H1 (cell line): ENCODE data around the gene UPF1. TPM values are rescaled to one million over a fixed set of nuclear protein-coding genes. Genes with fewer than 3 reads are reported as not detected.

Experiments used
- CTCF ChIA-PET: fragments of 300-600 bp; sonication (Branson Sonifier 250); formaldehyde crosslinking; loops from one replicate; lab custom pipeline; 2021; ENCODE audit not compliant: partially characterized antibody; lab: Charles Lee
- POLR2A ChIA-PET: fragments of 300-600 bp; sonication (Branson Sonifier 250); formaldehyde crosslinking; loops from one replicate; lab custom pipeline; 2021; ENCODE audit warnings: inconsistent platforms; ENCODE audit not compliant: partially characterized antibody; lab: Charles Lee
- DNase-seq, 2 experiments: peaks; one replicate each; pipeline versions ENCODE4 v3.0.0 to v3.0.0-alpha.2; 2010 to 2022; ENCODE audit warnings: low spot score in 2 of 2, low read depth in 1 of 2, mixed read lengths in 1 of 2
- FAIRE-seq: peaks from 2 replicates; lab custom pipeline; 2011; peaks lifted over from hg19 to GRCh38; lab: Jason Lieb, UNC
- H2AFZ ChIP-seq: 2 replicates; pipeline ENCODE4 v1.8.1; 2012; ENCODE audit warnings: low read length, inconsistent platforms
- H2AK5ac ChIP-seq: 2 replicates; pipeline ENCODE4 v1.6.1; 2013; ENCODE audit warnings: low read depth, low read length
- H2BK120ac ChIP-seq: replicated peaks from 2 replicates; pipeline ENCODE3; 2013; ENCODE audit warnings: low read depth, low read length, inconsistent platforms
- H2BK12ac ChIP-seq: 2 replicates; pipeline ENCODE4 v1.6.1; 2013; ENCODE audit warnings: low read depth, low read length
- H2BK15ac ChIP-seq: 2 replicates; pipeline ENCODE4 v1.6.1; 2013; ENCODE audit warnings: low read length
- H2BK20ac ChIP-seq: 2 replicates; pipeline ENCODE4 v1.6.1; 2013; ENCODE audit warnings: low read length
- H2BK5ac ChIP-seq: 2 replicates; pipeline ENCODE4 v1.6.1; 2013; ENCODE audit warnings: low read depth, low read length
- H3K14ac ChIP-seq: 2 replicates; pipeline ENCODE4 v1.6.1; 2013; ENCODE audit warnings: inconsistent platforms; ENCODE audit not compliant: insufficient read length
- H3K18ac ChIP-seq: 2 replicates; pipeline ENCODE4 v1.6.1; 2013; ENCODE audit warnings: low read length; ENCODE audit errors: extremely low read depth
- H3K23ac ChIP-seq: 2 replicates; pipeline ENCODE4 v1.6.1; 2013; ENCODE audit warnings: inconsistent platforms; ENCODE audit not compliant: insufficient read length
- H3K23me2 ChIP-seq: 2 replicates; pipeline ENCODE4 v1.6.1; 2013; ENCODE audit warnings: low read depth, low read length
- H3K27ac ChIP-seq: 2 replicates; pipeline ENCODE4 v1.6.1; 2011; ENCODE audit warnings: low read depth, low read length, inconsistent platforms
- H3K27me3 ChIP-seq, 4 experiments: replicated peaks in 1 of 4; 1 replicate in 1 of 4; 2 replicates in 3 of 4; pipeline versions ENCODE4 v1.6.1 to v1.8.1; 2011 to 2013; ENCODE audit warnings: low read length in 3 of 4, mild to moderate bottlenecking in 3 of 4, inconsistent platforms in 2 of 4, mixed read lengths in 2 of 4, moderate library complexity in 1 of 4; ENCODE audit not compliant: control insufficient read depth in 3 of 4, insufficient read depth in 3 of 4; ENCODE audit errors: extremely low read depth in 1 of 4
- H3K36me3 ChIP-seq, 4 experiments: 2 replicates each; pipeline versions ENCODE4 v1.6.1 to v1.8.1; 2011 to 2013; ENCODE audit warnings: mild to moderate bottlenecking in 4 of 4, low read length in 3 of 4, moderate library complexity in 2 of 4, control low read depth in 1 of 4, inconsistent platforms in 1 of 4; ENCODE audit not compliant: insufficient read depth in 4 of 4, control insufficient read depth in 2 of 4
- H3K4ac ChIP-seq: replicated peaks from 2 replicates; pipeline ENCODE3; 2013; ENCODE audit warnings: low read length, low read depth, mixed read lengths, inconsistent platforms; ENCODE audit not compliant: insufficient read length
- H3K4me1 ChIP-seq, 4 experiments: replicated peaks in 1 of 4; 1 replicate in 1 of 4; 2 replicates in 3 of 4; pipeline versions ENCODE4 v1.6.1 to v1.8.1; 2011 to 2013; ENCODE audit warnings: low read length in 3 of 4, inconsistent platforms in 2 of 4, mixed read lengths in 1 of 4; ENCODE audit not compliant: insufficient read depth in 4 of 4, control insufficient read depth in 3 of 4
- H3K4me2 ChIP-seq, 2 experiments: 2 replicates each; pipeline versions ENCODE4 v1.6.1 to v1.8.1; 2011 to 2013; ENCODE audit warnings: low read depth in 2 of 2, low read length in 2 of 2, control low read depth in 1 of 2, inconsistent platforms in 1 of 2, mild to moderate bottlenecking in 1 of 2; ENCODE audit not compliant: insufficient read depth in 1 of 2
- H3K4me3 ChIP-seq, 4 experiments: fragments of 200-600, 300-600 bp in 1 of 4; sonication (generic), shearing (Covaris generic), sonication (Bioruptor Twin) in 1 of 4; 2 replicates each; pipeline versions ENCODE4 v1.5.1 to v1.8.1; 2011 to 2016; ENCODE audit warnings: low read length in 4 of 4, low read depth in 3 of 4, control low read depth in 2 of 4, inconsistent platforms in 2 of 4, mild to moderate bottlenecking in 2 of 4, mixed read lengths in 1 of 4, moderate library complexity in 1 of 4; ENCODE audit not compliant: insufficient read depth in 2 of 4; ENCODE audit errors: extremely low read depth in 1 of 4
- H3K56ac ChIP-seq: replicated peaks from 2 replicates; pipeline ENCODE3; 2013; ENCODE audit warnings: low read depth, mild to moderate bottlenecking, mixed read lengths, low read length, inconsistent platforms; ENCODE audit not compliant: insufficient read length
- H3K79me1 ChIP-seq: 2 replicates; pipeline ENCODE4 v1.6.1; 2013; ENCODE audit warnings: low read depth, low read length, control low read depth
- H3K79me2 ChIP-seq, 2 experiments: 2 replicates each; pipeline versions ENCODE4 v1.6.1 to v1.8.1; 2012 to 2013; ENCODE audit warnings: low read length in 2 of 2, mild to moderate bottlenecking in 2 of 2, inconsistent platforms in 1 of 2; ENCODE audit not compliant: insufficient read depth in 2 of 2, control insufficient read depth in 1 of 2
- H3K9ac ChIP-seq, 4 experiments: replicated peaks in 1 of 4; 1 replicate in 1 of 4; 2 replicates in 3 of 4; pipeline versions ENCODE4 v1.6.1 to v1.8.1; 2011 to 2013; ENCODE audit warnings: low read depth in 3 of 4, low read length in 3 of 4, control low read depth in 2 of 4, mild to moderate bottlenecking in 2 of 4, moderate library complexity in 2 of 4, inconsistent platforms in 1 of 4; ENCODE audit errors: extremely low read depth in 1 of 4
- H3K9me3 ChIP-seq, 2 experiments: 2 replicates each; pipeline versions ENCODE4 v1.6.1 to v1.8.1; 2012 to 2013; ENCODE audit warnings: mild to moderate bottlenecking in 2 of 2, moderate library complexity in 2 of 2, control low read depth in 1 of 2, inconsistent platforms in 1 of 2, low read depth in 1 of 2, low read length in 1 of 2, mixed read lengths in 1 of 2; ENCODE audit not compliant: insufficient read depth in 2 of 2
- H4K20me1 ChIP-seq, 2 experiments: replicated peaks in 1 of 2; 2 replicates each; pipeline versions ENCODE3 to v1.8.1; 2011 to 2013; ENCODE audit warnings: inconsistent platforms in 2 of 2, low read length in 2 of 2, mild to moderate bottlenecking in 1 of 2; ENCODE audit not compliant: insufficient read depth in 2 of 2, control insufficient read depth in 1 of 2
- H4K5ac ChIP-seq: 2 replicates; pipeline ENCODE4 v1.6.1; 2013; ENCODE audit warnings: low read length, low read depth, mixed read lengths, inconsistent platforms; ENCODE audit not compliant: insufficient read length
- H4K8ac ChIP-seq: 2 replicates; pipeline ENCODE4 v1.8.0; 2013; ENCODE audit warnings: mild to moderate bottlenecking, moderate library complexity, low read length, inconsistent platforms; ENCODE audit not compliant: insufficient read depth; ENCODE audit errors: extremely low read depth
- H4K91ac ChIP-seq: replicated peaks from 2 replicates; pipeline ENCODE3; 2013; ENCODE audit warnings: low read length, mixed read lengths, inconsistent platforms; ENCODE audit not compliant: insufficient read length
- BACH1 ChIP-seq: IDR thresholded peaks from 2 replicates; pipeline ENCODE4 v1.6.1; 2012; ENCODE audit warnings: low read length, improper control_type of control experiment
- HDAC2 ChIP-seq, 2 experiments: fragments of 300-600 bp in 1 of 2; sonication (generic) in 1 of 2; IDR thresholded peaks; 2 replicates each; pipeline ENCODE4 v1.6.1; 2011 to 2012; ENCODE audit warnings: low read depth in 2 of 2, low read length in 2 of 2, mild to moderate bottlenecking in 2 of 2, moderate library complexity in 2 of 2, borderline replicate concordance in 1 of 2, inconsistent platforms in 1 of 2
- WGBS, 2 experiments: shearing (Covaris generic) in 1 of 2; methylation state at CpG; one replicate each; pipeline versions ENCODE4 v1.1.6 to v1.1.7; 2013 to 2015; ENCODE audit warnings: low lambda C conversion rate in 2 of 2, mixed read lengths in 2 of 2, inconsistent platforms in 1 of 2, low coverage in 1 of 2, missing lambda C conversion rate in 1 of 2; ENCODE audit not compliant: insufficient replicate concordance in 2 of 2, insufficient coverage in 1 of 2, insufficient read length in 1 of 2; ENCODE audit errors: extremely low coverage in 1 of 2, missing lambda C conversion rate in 1 of 2; 5-methylcytosine and 5-hydroxymethylcytosine counted together
- polyA plus RNA-seq, 7 experiments: library from polyadenylated mRNA; depleted of rRNA in 3 of 7; stranded (reverse) in 5 of 7; unstranded in 2 of 7; fragments of >200 nt in 5 of 7; fragments of 200-250 nt in 2 of 7; gene quantifications; 1 replicate in 5 of 7; 2 replicates in 1 of 7; 4 replicates in 1 of 7; pipeline versions ENCODE4 v1.2.1 to v1.2.3, GENCODE V29; 2011 to 2013; ENCODE audit warnings: missing spikeins in 2 of 7, mixed read lengths in 2 of 7
- total RNA-seq: library from RNA; stranded (reverse); fragmentation: NEBNext Ultra II Directional; extraction: Animal tissue kit (Norgen Biotek cat#: 25700); gene quantifications from 2 replicates; pipeline ENCODE4 v1.2.1, GENCODE V29; 2021

The UPF1 gene
- total and polyA plus RNA-seq, 2 of the 8 experiments (the other 6 are each of a cell fraction or from before 2014, with no cell fraction given) = 46.4 to 62.0 TPM

DNA sequence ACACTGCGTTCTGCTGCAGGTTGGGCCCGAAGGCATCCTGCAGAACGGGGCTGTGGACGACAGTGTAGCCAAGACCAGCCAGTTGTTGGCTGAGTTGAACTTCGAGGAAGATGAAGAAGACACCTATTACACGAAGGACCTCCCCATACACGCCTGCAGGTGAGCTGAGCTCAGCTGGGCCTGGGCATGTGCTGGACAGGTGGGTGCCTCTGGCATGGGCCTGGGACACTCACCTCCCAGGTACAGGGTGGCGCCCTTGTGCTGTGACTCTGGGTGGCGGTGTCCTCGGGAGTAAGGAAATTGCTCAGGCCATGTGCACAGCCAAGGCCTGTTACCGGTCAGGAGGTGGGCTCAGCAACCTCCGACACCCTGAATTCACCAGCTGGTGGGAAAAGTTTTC is 14.2 kb downstream of the UPF1 start:
- WGBS, 2 experiments = 91% methylated on average over 12 of the region's 12 CpGs; no CpG with 5 or more reads in 1 of the 2 experiments
- Histone ChIP-seq H3K9me3 (no peaks in the 10 kb centered on the region), H4K20me1 (peaks cover 48 to 61% of the 10 kb centered on the region in 2 experiments), H3K9ac (0 out of 7 replicates have a peak overlapping the region, but pooled peaks of 1 of the 4 experiments have one; percentile 5), H4K8ac (peak overlapping the region; percentile 16), H3K27me3 (no peaks in the 10 kb centered on the region), H2BK12ac (no peak overlapping the region), H3K4me3 (no peak overlapping the region), H3K14ac (no peak overlapping the region), H3K4me2 (no peak overlapping the region), H3K36me3 (peaks cover 6 to 16% (median 13%) of the 10 kb centered on the region in 4 experiments), H3K79me1 (peaks cover 28% of the 10 kb centered on the region; the same call in 1 of the 2 replicates)
- no peak for FAIRE-seq
- POLR2A ChIA-PET = interaction anchor here (1.5 kb wide), 1 partner anchor 14 kb away, joined by 3 read pairs; the partner anchor contains the start of gene UPF1
- no peak for TF ChIP-seq BACH1
- TF ChIP-seq HDAC2 (IDR thresholded peaks at IDR 0.05; ENCODE audit: borderline replicate concordance in 1 of 2, low read depth in 2 of 2, low read length in 2 of 2) = no peak
- TF ChIP-seq, all 59 proteins: peak for 0
- no peaks in the 10 kb centered on the region for H3K23me2 ChIP-seq
- CTCF ChIA-PET = interaction anchor here (0.8 to 19.5 kb wide), 11 partner anchors 12 to 395 kb away, joined by 3 to 247 read pairs (median 7); partner anchors contain the start of gene UPF1
- H2AK5ac ChIP-seq = no peak overlapping the region
- H2BK20ac ChIP-seq = no peak overlapping the region
- H4K91ac ChIP-seq = no peak overlapping the region
- peaks cover 7 to 75% of the 10 kb centered on the region in 2 experiments for H3K79me2 ChIP-seq
- no peak overlapping the region for H3K4ac ChIP-seq
- no peak for DNase-seq
- no peaks in the 10 kb centered on the region; a peak in 2 of 7 replicates for H3K4me1 ChIP-seq
- 0 out of 2 replicates have a peak overlapping the region, but pooled peaks have one; percentile 12 for H2BK5ac ChIP-seq
- no peak overlapping the region for H3K56ac ChIP-seq
- H3K27ac ChIP-seq = no peak overlapping the region
- H3K23ac ChIP-seq = no peak overlapping the region
- no peak overlapping the region for H4K5ac ChIP-seq
- H2BK120ac ChIP-seq = no peak overlapping the region
- no peak overlapping the region for H2BK15ac ChIP-seq
- no peak overlapping the region for H2AFZ ChIP-seq
- no peak overlapping the region for H3K18ac ChIP-seq
